Stimulated activated CD4-positive, alpha-beta T cell treated with anti-CD3 and anti-CD28 coated beads, TNF-alpha, amount 100 ng/mL, for 4 hours (primary cell): ENCODE measurements around the gene LBHD2.
"Not testable (repeated sequence)": the region's sequence is repeated elsewhere in the genome, so short reads cannot be mapped to it uniquely, and the experiment has no call there.

Experiments used
- DNase-seq, 3 experiments: peaks; one replicate each; pipeline ENCODE4 v3.0.0-alpha.2; 2020; ENCODE audit warnings: low read depth in 3 of 3

Gene LBHD2

GRCh38 chr14:103103461-103104388, 19.7 kb downstream of the LBHD2 start:
- DNase-seq, result no peak

- DNase-seq, result no peak
Measured at GRCh38 chr14:103104389-103104653, 20.3 kb downstream of the LBHD2 start.

- peak; percentile 59 to 65 (median 63) for DNase-seq
Measured at GRCh38 chr14:103104654-103105452, 20.8 kb downstream of the LBHD2 start.

GRCh38 chr14:103105580-103106150, 21.7 kb downstream of the LBHD2 start:
- DNase-seq, result no peak

- no peak for DNase-seq
Measured at GRCh38 chr14:103107455-103107854, 23.4 kb downstream of the LBHD2 start.

GRCh38 chr14:103107941-103108748, 24.1 kb downstream of the LBHD2 start:
- no peak for DNase-seq

GRCh38 chr14:103108749-103109207, 24.8 kb downstream of the LBHD2 start:
- DNase-seq, result peak in 1 of 3 experiments; percentile 17

- DNase-seq, result no peak
Measured at GRCh38 chr14:103109535-103110441, 25.8 kb downstream of the LBHD2 start.

GRCh38 chr14:103110681-103111231, 26.7 kb downstream of the LBHD2 start:
- no peak for DNase-seq

- DNase-seq, result no peak
Measured at GRCh38 chr14:103111232-103111868, 27.3 kb downstream of the LBHD2 start.

GRCh38 chr14:103112400-103113243, 28.6 kb downstream of the LBHD2 start:
- DNase-seq, result no peak

- DNase-seq, result no peak
Measured at GRCh38 chr14:103113303-103113702, 29.3 kb downstream of the LBHD2 start.

GRCh38 chr14:103113774-103114173, 29.8 kb downstream of the LBHD2 start:
- DNase-seq, result no peak

GRCh38 chr14:103115086-103115679, 31.2 kb downstream of the LBHD2 start:
- not testable (repeated sequence) for DNase-seq

GRCh38 chr14:103115845-103116572, 32.0 kb downstream of the LBHD2 start:
- DNase-seq, result no peak

GRCh38 chr14:103116636-103117035, 32.6 kb downstream of the LBHD2 start:
- DNase-seq, result no peak

GRCh38 chr14:103117499-103117898, 33.5 kb downstream of the LBHD2 start:
- not testable (repeated sequence) for DNase-seq
